GM10248 (cell line): ENCODE results near the gene NOS1.
"Not testable (repeated sequence)": the region's sequence is repeated elsewhere in the genome, so short reads cannot be mapped to it uniquely, and the experiment has no call there.

ENCODE experiments used
- CTCF ChIA-PET: fragments of 300-600 bp; sonication (Branson Sonifier 250); formaldehyde crosslinking; extraction: SDS; loops from one replicate; lab custom pipeline; 2021; ENCODE audit warnings: antibody characterized with exemption; lab: Yijun Ruan, JAX
- POLR2A ChIA-PET: fragments of 350-650 bp; sonication (Branson Sonifier 250); formaldehyde crosslinking; extraction: SDS; loops from one replicate; lab custom pipeline; 2020; ENCODE audit warnings: antibody characterized with exemption; lab: Yijun Ruan, JAX
- DNase-seq: peaks from one replicate; pipeline ENCODE4 v3.0.0; 2012; ENCODE audit errors: extremely low spot score
- CTCF ChIP-seq: IDR thresholded peaks from 2 replicates; pipeline ENCODE4 v1.5.1; 2012; ENCODE audit warnings: mild to moderate bottlenecking, low read depth; ENCODE audit errors: extremely low read depth, missing control alignments, control extremely low read depth

The NOS1 gene

DNA sequence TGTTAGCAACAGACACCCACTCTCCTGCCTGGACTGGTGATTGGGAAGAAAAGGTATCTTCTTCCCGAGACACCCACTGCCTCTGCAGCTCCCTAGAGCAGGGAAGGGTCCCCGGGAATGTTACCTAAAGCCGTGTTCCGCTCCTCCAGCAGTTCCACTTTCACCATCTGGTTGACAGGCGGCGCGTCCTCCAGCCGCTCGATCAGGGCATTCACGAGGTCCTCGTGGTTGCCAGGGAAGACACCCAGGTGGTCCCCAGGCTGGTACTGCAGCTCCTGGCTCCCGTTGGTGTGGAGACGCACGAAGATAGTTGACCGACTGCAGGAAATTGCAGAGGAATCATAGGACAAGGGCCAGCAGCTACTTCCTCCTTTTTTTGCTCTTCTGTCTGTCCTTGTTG lies 127.0 kb downstream of the NOS1 start:
- DNase-seq: no peak
- ChIA-PET POLR2A (no interaction called here), CTCF (interaction anchor here (1.0 to 5.4 kb wide), 6 partner anchors 17 to 623 kb away, joined by 3 to 41 read pairs (median 4); no protein-coding TSS in a partner anchor)
- no peak for TF ChIP-seq CTCF

DNA sequence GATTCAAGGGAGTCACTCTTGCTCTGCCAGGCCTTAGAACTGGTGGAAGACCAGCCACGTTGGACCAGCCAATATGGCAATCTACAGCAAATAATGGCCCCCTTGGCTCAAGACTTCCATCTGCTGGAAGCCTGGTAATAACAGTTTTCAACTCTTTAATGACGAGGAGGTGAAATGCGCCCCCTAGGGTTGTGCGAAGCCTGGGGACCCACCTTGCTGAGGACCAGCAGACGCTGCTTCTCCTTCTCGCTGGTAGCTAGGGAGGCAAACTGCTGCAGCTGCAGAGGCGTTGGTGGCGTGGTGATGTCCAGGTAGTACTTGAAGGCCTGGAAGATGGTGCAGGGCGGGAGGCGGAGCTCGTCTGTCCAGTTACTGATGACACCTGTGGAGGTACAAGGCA lies 129.7 kb downstream of the NOS1 start:
- POLR2A ChIA-PET: no interaction called here
- no peak for TF ChIP-seq CTCF
- CTCF ChIA-PET: no interaction called here
- DNase-seq: no peak

GRCh38 chr12:117228239-117228638 lies 133.2 kb downstream of the NOS1 start:
- DNase-seq: no peak
- CTCF ChIA-PET: interaction anchor here (2.3 kb wide), 1 partner anchor 9 kb away, joined by 9 read pairs; no protein-coding TSS in a partner anchor
- TF ChIP-seq CTCF: no peak
- POLR2A ChIA-PET: no interaction called here

GRCh38 chr12:117227000-117227653 lies 134.3 kb downstream of the NOS1 start:
- no peak for DNase-seq
- ChIA-PET CTCF (interaction anchor here (1.1 to 2.3 kb wide), 2 partner anchors 10 to 611 kb away, joined by 3 to 9 read pairs; no protein-coding TSS in a partner anchor), POLR2A (no interaction called here)
- no peak for TF ChIP-seq CTCF

- ChIA-PET CTCF (interaction anchor here (1.1 to 2.3 kb wide), 2 partner anchors 10 kb away, joined by 6 to 9 read pairs; no protein-coding TSS in a partner anchor), POLR2A (no interaction called here)
- TF ChIP-seq CTCF: no peak
- DNase-seq: no peak
Measured at GRCh38 chr12:117226505-117226904, 134.9 kb downstream of the NOS1 start.

- CTCF ChIA-PET: no interaction called here
- POLR2A ChIA-PET: no interaction called here
- TF ChIP-seq CTCF: no peak
- DNase-seq: no peak
Measured at GRCh38 chr12:117225179-117225578, 136.2 kb downstream of the NOS1 start.

DNA sequence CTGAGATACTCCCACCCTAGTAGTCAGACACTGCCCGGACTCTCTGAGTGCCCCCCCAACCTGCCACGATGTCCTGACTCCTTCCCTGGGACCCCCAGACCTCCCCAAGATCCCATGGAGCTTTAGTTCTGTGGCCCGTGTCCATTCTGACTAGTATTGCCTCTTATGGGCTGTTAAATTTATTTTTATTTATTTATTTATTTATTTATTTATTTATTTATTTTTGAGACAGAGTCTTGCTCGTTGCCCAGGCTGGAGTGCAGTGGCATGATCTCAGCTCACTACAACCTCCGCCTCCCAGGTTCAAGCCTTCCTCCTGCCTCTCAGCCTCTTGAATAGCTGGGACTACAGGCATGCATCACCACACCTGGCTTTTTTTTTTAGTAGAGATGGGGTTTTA lies 140.5 kb downstream of the NOS1 start:
- DNase-seq, POLR2A ChIA-PET: not testable (repeated sequence)
- CTCF ChIA-PET: interaction anchor here (0.8 to 1.9 kb wide), 5 partner anchors 9 to 616 kb away, joined by 3 to 11 read pairs (median 4); no protein-coding TSS in a partner anchor
